Measurements from ENCODE around the gene MGST2.

DNA sequence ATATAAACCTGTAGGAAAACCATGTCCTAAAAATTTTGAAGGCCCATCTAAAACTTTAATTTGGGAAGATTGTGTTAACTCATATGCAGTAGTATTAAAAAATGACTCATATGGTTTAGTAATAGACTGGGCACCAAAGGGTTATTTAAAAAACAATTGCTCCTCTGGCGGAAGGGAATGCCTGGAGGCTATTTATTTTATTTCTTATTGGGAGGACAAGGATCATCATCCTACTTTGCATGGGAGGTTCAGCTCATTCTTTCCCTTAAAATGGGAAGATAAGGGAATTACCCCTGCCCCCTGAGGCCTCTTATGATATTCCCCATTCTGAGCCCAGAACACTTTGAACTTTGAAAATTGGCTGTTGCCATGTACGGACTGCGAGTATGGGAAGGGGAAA lies 29.7 kb upstream of the MGST2 start:
- TF ChIP-seq, protein P1, sequence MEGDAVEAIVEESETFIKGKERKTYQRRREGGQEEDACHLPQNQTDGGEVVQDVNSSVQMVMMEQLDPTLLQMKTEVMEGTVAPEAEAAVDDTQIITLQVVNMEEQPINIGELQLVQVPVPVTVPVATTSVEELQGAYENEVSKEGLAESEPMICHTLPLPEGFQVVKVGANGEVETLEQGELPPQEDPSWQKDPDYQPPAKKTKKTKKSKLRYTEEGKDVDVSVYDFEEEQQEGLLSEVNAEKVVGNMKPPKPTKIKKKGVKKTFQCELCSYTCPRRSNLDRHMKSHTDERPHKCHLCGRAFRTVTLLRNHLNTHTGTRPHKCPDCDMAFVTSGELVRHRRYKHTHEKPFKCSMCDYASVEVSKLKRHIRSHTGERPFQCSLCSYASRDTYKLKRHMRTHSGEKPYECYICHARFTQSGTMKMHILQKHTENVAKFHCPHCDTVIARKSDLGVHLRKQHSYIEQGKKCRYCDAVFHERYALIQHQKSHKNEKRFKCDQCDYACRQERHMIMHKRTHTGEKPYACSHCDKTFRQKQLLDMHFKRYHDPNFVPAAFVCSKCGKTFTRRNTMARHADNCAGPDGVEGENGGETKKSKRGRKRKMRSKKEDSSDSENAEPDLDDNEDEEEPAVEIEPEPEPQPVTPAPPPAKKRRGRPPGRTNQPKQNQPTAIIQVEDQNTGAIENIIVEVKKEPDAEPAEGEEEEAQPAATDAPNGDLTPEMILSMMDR (IDR thresholded peaks at IDR 0.05) = no peak
- TF ChIP-seq POLR2A (IDR thresholded peaks at IDR 0.05) (no peak), POLR2AphosphoS5 (IDR thresholded peaks at IDR 0.05) (no peak)

Data from prostate gland (tissue), 2 donors.